Lung (tissue), 12 donors: ENCODE data around the gene ZDHHC3. TPM values are rescaled to one million over a fixed set of nuclear protein-coding genes. Genes with fewer than 3 reads are reported as not detected.

Experiments
- ATAC-seq: fragments of 200-7000 bp; cut with Tn5 transposase; one replicate; pipeline ENCODE4 v1.9.1; 2020; ENCODE audit warnings: moderate number of reproducible peaks; ENCODE audit not compliant: insufficient read depth, low FRiP score
- DNase-seq, 3 donors: peaks; one replicate each; pipeline ENCODE4 v3.0.0-alpha.2; 2013 to 2017
- H3K27ac ChIP-seq, 2 donors: one replicate each; pipeline ENCODE4 v1.5.1; 2013; ENCODE audit warnings: mild to moderate bottlenecking in 2 of 2, moderate library complexity in 2 of 2, control low read depth in 1 of 2, inconsistent platforms in 1 of 2, low read depth in 1 of 2, low read length in 1 of 2
- H3K27me3 ChIP-seq, 3 donors: one replicate each; pipeline ENCODE4 v1.5.1; 2013; ENCODE audit warnings: low read length in 2 of 3; ENCODE audit not compliant: control insufficient read depth in 3 of 3, insufficient read depth in 3 of 3
- H3K36me3 ChIP-seq, 4 donors: one replicate each; pipeline ENCODE4 v1.5.1; 2013; ENCODE audit warnings: low read length in 4 of 4, mild to moderate bottlenecking in 1 of 4, moderate library complexity in 1 of 4; ENCODE audit not compliant: control insufficient read depth in 4 of 4, insufficient read depth in 4 of 4
- H3K4me1 ChIP-seq, 5 donors: one replicate each; pipeline ENCODE4 v1.5.1; 2013; ENCODE audit warnings: low read length in 5 of 5, mild to moderate bottlenecking in 2 of 5, moderate library complexity in 1 of 5; ENCODE audit not compliant: control insufficient read depth in 5 of 5, insufficient read depth in 5 of 5
- H3K4me3 ChIP-seq: one replicate; pipeline ENCODE4 v1.5.1; 2013; ENCODE audit warnings: mild to moderate bottlenecking, control low read depth, moderate library complexity
- H3K9ac ChIP-seq, 2 donors: one replicate each; pipeline ENCODE4 v1.5.1; 2013; ENCODE audit warnings: low read length in 2 of 2, control low read depth in 1 of 2; ENCODE audit not compliant: insufficient read depth in 1 of 2
- H3K9me3 ChIP-seq, 4 donors: one replicate each; pipeline ENCODE4 v1.5.1; 2013; ENCODE audit warnings: low read length in 3 of 4, mild to moderate bottlenecking in 1 of 4, moderate library complexity in 1 of 4; ENCODE audit not compliant: control insufficient read depth in 4 of 4, insufficient read depth in 3 of 4
- WGBS, 2 donors: extraction: QIAGEN DNeasy Blood & Tissue Kit; methylation state at CpG; one replicate each; pipeline ENCODE4 v1.1.7; 2013; 5-methylcytosine and 5-hydroxymethylcytosine counted together
- polyA plus RNA-seq, 2 donors: library from polyadenylated mRNA; stranded (reverse); fragments of 200-250 nt; gene quantifications; one replicate each; pipeline ENCODE4 v1.2.1, GENCODE V29; 2013
- total RNA-seq, 2 donors: library from RNA; depleted of rRNA in 1 of 2; stranded (reverse); fragments of >200 nt in 1 of 2; gene quantifications; one replicate each; pipeline ENCODE4 v1.2.1, GENCODE V29; 2014 to 2021
- TF ChIP-seq, protein P1 (sequence below): IDR thresholded peaks from 2 replicates; pipeline ENCODE4 v1.5.1; 2012; ENCODE audit warnings: mild to moderate bottlenecking; ENCODE audit errors: control extremely low read depth, extremely low read depth
- donor health status: control.
- donor health status: control.
- donor health status: Bipolar disorder and iron deficiency.
- donor health status: healthy.
- donor health status: DM: yes; HTN: yes; CAD: no.

ZDHHC3 gene
- total and polyA plus RNA-seq, 4 donors, result 49.8 to 96.2 (median 78.0) TPM

DNA sequence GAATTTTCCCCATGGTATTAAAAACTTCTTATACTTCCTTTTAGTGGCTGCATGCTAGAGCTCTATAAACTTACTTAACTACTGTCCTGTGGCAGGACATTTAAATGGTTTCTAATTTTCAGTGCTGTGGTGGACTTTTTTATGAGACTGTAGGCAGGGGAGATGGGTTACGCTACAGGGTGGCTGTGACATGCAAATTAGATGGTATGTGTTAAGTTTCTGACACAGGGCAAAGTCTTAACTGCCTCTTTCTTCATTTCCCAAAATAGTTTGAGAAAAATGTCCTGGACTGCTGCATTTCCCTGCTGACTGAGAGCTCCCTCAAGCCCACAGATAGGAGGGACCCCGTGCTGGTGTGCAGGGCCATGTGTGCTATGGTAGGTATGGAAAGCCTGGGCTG lies 79.5 kb downstream of the ZDHHC3 start:
- H3K9ac ChIP-seq, result no peak overlapping the region
- H3K36me3 ChIP-seq, result no peaks in the 10 kb centered on the region
- 83% methylated on average over 2 of the region's 2 CpGs for WGBS, 2 donors
- TF ChIP-seq, protein P1, sequence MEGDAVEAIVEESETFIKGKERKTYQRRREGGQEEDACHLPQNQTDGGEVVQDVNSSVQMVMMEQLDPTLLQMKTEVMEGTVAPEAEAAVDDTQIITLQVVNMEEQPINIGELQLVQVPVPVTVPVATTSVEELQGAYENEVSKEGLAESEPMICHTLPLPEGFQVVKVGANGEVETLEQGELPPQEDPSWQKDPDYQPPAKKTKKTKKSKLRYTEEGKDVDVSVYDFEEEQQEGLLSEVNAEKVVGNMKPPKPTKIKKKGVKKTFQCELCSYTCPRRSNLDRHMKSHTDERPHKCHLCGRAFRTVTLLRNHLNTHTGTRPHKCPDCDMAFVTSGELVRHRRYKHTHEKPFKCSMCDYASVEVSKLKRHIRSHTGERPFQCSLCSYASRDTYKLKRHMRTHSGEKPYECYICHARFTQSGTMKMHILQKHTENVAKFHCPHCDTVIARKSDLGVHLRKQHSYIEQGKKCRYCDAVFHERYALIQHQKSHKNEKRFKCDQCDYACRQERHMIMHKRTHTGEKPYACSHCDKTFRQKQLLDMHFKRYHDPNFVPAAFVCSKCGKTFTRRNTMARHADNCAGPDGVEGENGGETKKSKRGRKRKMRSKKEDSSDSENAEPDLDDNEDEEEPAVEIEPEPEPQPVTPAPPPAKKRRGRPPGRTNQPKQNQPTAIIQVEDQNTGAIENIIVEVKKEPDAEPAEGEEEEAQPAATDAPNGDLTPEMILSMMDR, result no peak
- H3K4me1 ChIP-seq, result peaks cover 0 to 3% (median 0%) of the 10 kb centered on the region in 5 donors
- no peak for ATAC-seq
- no peak for DNase-seq
- no peaks in the 10 kb centered on the region for H3K27me3 ChIP-seq
- no peak overlapping the region for H3K4me3 ChIP-seq
- H3K9me3 ChIP-seq, result peaks cover 0 to under 1% (median 0%) of the 10 kb centered on the region in 4 donors
- H3K27ac ChIP-seq, result no peak overlapping the region

DNA sequence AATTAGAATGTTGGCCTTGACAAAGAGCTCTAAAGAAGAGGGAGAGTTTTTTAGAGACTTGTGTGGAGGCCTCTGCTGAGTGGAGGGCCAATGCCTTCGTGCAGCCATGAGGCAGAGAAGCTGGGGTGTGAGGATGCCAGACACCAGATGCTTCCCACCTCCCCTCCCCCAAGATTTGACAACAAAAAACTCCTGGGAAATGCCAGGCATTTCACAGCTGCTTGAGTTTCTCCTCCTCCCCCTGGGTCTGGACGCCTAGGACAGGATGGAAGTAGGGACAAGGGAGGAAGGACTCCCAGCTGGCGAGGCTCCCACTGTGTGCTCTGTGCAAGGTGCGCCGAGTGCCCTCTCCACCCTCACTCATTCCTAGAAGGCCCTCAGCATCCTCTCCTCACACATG lies 81.5 kb downstream of the ZDHHC3 start:
- DNase-seq, result no peak
- H3K4me3 ChIP-seq, result no peak overlapping the region
- no peak for ATAC-seq
- H3K9ac ChIP-seq, result no peak overlapping the region
- no peak overlapping the region for H3K27ac ChIP-seq
- no peaks in the 10 kb centered on the region for H3K36me3 ChIP-seq
- WGBS, 2 donors, result 49 to 64% methylated on average over 5 of the region's 5 CpGs
- H3K4me1 ChIP-seq, result no peaks in the 10 kb centered on the region
- H3K9me3 ChIP-seq, result no peaks in the 10 kb centered on the region
- TF ChIP-seq, protein P1, result no peak
- no peaks in the 10 kb centered on the region for H3K27me3 ChIP-seq

DNA sequence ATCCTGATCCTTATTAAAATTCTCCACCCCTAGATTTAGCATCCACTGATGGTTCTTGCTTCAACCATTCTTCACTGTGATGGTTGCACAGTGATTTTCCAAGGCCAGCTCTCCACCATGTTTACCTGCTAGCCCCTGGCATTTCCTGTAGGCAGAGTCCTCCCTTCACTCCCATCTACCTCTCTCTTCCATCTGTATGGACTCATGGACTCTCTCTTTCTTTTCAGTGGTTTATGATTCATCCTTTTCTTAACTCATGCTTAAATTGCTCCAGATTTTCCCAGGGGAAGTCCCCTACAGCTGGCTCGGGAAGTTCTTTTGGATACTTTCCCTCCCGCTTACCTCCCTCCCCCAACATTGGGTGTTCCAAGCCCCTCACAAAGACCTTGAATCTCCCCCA lies 82.9 kb downstream of the ZDHHC3 start:
- Histone ChIP-seq H3K4me1 (no peaks in the 10 kb centered on the region), H3K4me3 (no peak overlapping the region), H3K9ac (no peak overlapping the region), H3K27me3 (no peaks in the 10 kb centered on the region), H3K9me3 (no peaks in the 10 kb centered on the region), H3K36me3 (no peaks in the 10 kb centered on the region), H3K27ac (no peak overlapping the region)
- TF ChIP-seq, protein P1, result no peak
- WGBS, 2 donors, result 73 to 81% methylated on average over 2 of the region's 2 CpGs
- ATAC-seq (no peak), DNase-seq (no peak)

DNA sequence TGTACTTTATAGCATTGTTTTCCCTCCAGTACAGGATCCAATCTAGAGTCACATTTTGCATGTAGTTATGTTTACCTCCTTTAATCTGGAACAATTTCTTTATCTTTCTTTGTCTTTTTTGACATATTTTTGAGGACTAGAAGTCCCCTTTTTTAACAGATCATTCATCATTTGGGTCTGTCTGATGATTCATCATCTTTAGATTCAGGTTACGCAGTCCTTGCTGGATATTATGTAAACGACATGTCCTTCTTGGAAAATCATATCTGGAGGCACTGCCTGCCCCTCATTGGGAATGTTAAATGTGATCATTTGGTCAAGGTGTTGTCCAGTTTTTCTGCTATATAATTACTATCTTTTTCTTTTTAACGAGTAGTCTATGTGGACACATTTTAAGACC lies 83.3 kb downstream of the ZDHHC3 start:
- ATAC-seq, result no peak
- no peak overlapping the region for H3K9ac ChIP-seq
- no peak overlapping the region for H3K4me3 ChIP-seq
- no peaks in the 10 kb centered on the region for H3K36me3 ChIP-seq
- no peaks in the 10 kb centered on the region for H3K27me3 ChIP-seq
- H3K4me1 ChIP-seq, result no peaks in the 10 kb centered on the region
- H3K27ac ChIP-seq, result no peak overlapping the region
- no peaks in the 10 kb centered on the region for H3K9me3 ChIP-seq
- 68 to 71% methylated on average over 3 of the region's 3 CpGs for WGBS, 2 donors
- DNase-seq, result no peak
- TF ChIP-seq, protein P1, result no peak
